Kasumi-1 (cell line): ENCODE data around the gene ALDH1A2.

Experiments
- DNase-seq, 2 experiments: peaks; one replicate each; lab custom pipeline; 2025; lab: John Stamatoyannopoulos, UW

Gene ALDH1A2

GRCh38 chr15:57943171-57943570 lies 122.3 kb downstream of the ALDH1A2 start:
- DNase-seq, result no peak

DNA sequence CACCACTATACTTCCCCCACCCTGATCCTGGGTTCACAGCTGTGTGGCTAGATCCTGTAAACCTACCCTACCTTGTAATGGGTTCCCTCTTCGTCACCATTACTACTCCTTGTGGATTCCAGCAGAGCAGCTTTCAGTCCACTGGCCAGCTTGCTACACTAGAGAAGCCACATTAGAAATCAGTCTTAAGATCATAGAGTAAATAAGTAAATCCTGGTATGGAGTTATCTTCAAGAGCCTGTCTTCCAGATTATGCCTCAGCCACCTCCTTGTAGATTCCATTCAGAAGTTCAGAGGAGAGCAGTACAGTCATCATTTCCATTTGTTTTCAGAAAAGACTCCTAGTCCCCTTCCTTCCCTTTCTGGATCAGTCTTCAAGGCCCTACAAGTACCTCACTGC lies 123.7 kb downstream of the ALDH1A2 start:
- DNase-seq, result no peak

GRCh38 chr15:57932348-57932747 lies 133.2 kb downstream of the ALDH1A2 start:
- DNase-seq, result no peak

DNA sequence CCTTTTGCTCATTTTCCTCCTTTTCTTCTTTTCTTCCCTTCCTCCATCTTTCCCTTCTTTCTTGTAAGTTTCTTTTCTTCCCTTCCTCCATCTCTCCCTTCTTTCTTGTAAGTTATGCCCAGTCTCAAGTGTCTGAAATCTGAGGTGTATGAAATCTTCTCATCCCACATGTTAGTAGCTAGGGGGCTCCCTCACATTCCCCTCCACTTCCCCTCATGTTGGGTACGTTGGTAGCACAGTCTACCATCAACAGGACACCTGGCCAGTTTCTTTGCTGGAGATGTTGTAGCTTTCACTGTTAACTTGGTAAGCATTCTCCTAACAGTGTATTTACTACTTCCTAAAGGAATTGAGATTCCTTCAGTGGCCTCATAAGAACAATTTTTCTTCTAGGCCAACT lies 133.9 kb downstream of the ALDH1A2 start:
- no peak for DNase-seq

GRCh38 chr15:57927091-57927631 lies 138.3 kb downstream of the ALDH1A2 start:
- no peak for DNase-seq

- no peak for DNase-seq
These were observed 139.9 kb downstream of the ALDH1A2 start for GRCh38 chr15:57925650-57926049.

- no peak for DNase-seq
These were observed 140.9 kb downstream of the ALDH1A2 start for GRCh38 chr15:57924598-57924997.

GRCh38 chr15:57923750-57924149 lies 141.8 kb downstream of the ALDH1A2 start:
- DNase-seq, result no peak

DNA sequence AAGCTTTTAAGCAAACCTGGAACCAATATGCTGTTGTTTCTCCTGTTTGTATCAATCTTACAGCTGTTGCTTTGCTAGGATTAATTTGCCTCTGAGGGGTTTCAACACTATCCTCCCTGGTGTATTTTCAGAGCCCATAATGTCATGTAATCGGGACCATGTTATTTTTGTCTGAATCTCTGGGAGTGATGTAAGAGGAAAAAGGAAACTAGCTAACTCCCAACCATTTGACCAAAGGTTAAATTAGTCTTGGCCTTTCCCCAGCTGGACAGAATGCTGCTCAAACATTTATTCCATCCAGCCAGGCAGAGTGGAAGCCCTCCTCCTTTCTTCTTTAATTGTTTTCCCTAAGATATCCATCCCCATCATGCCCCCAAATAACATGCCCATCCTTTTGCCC lies 142.2 kb downstream of the ALDH1A2 start:
- no peak for DNase-seq

- DNase-seq, result no peak
These were observed 142.7 kb downstream of the ALDH1A2 start for GRCh38 chr15:57922776-57923175.

- no peak for DNase-seq
These were observed 144.1 kb downstream of the ALDH1A2 start for GRCh38 chr15:57921371-57921770.

DNA sequence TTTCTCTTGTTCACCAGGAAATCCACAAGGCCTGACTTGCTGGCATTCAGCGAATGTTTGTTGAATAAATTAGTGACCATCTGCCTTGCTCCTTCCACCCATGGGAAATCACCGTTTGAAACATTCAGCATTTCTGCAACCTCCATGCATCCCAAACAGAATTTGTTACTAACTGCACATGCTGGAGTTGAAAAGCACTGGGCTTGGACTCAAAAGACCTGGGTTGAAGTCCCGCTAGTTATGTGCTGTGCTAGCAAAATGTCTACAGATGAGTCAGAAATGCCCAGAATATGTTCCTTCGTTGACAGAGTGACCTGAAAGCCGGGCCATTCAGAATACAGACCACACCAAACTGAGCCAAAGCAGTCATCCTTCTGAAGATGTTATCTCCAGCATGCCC lies 144.6 kb downstream of the ALDH1A2 start:
- DNase-seq, result no peak

DNA sequence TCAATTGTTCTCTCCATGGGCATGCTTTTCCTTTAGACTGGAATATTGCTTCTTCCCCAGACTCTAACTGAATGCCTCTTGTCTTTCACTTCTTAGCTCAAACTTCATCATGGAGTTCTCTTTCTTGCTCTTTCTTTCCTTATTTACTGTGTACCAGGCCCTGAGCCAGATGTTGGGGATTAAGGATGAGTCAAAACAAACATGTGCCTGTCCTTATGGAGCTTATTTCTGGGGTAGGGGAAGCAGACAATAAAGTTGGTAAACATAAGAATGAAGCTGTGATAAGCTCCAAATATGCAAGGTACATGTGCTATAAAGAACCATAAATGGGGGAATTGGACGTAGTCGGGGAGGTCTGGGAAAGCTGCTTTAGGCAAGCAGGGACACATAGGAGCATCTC lies 145.8 kb downstream of the ALDH1A2 start:
- no peak for DNase-seq

GRCh38 chr15:57917998-57918397 lies 147.5 kb downstream of the ALDH1A2 start:
- no peak for DNase-seq

DNA sequence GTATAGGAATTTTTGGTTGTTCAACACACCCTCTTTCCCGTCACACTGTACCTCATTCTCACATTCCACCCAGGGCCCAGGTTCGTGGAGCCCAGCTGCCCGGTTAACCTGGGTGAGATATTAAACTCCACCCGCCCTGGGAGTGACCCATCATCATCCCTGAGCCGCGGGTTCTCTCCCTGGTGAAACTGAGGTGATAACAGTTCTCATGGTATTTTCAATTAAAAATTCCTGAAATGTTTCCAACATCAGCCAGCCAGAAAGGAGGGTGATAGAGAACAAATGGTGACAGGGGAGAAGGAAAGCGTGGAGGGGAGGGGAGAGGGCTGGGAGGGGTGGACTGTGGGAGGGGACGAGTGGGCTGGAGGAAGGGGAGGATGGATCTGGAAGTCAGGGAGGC lies 148.8 kb downstream of the ALDH1A2 start:
- no peak for DNase-seq

- no peak for DNase-seq
These were observed 149.5 kb downstream of the ALDH1A2 start for GRCh38 chr15:57915827-57916531.

GRCh38 chr15:57914350-57915055 lies 151.0 kb downstream of the ALDH1A2 start:
- DNase-seq, result no peak

- DNase-seq, result no peak
These were observed 154.3 kb downstream of the ALDH1A2 start for GRCh38 chr15:57911247-57911646.

- DNase-seq, result no peak
These were observed 154.8 kb downstream of the ALDH1A2 start for GRCh38 chr15:57910672-57911071.

DNA sequence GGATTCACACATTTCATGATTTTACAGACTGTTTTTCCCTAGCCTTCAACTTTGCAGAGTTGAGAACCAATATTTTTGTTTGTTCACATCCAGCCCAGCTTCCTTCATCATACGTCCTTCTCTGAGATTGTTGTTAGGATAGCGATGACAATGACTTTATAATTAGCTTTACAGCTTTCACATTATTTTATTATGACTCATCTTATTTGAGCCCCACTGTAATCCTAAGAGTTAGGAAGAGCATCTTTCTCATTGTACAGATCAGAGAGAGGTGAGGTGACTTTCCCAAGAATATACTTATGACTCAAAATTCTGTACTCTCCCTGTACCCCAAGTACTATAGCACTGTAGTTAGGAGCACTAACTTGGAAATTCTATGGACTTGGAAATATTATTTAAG lies 156.1 kb downstream of the ALDH1A2 start:
- no peak for DNase-seq

GRCh38 chr15:57903626-57904025 lies 161.9 kb downstream of the ALDH1A2 start:
- DNase-seq, result no peak
